Common myeloid progenitor, CD34-positive (primary cell): ENCODE measurements around the gene HOXD10.
A peak's percentile ranks its signal among the peaks of the same experiment; 100 is the strongest.

Experiments used
- CTCF ChIA-PET: fragments of 350-600 bp; sonication (Branson Sonifier 250); formaldehyde crosslinking; loops from one replicate; lab custom pipeline; 2021; ENCODE audit warnings: antibody characterized with exemption; lab: Charles Lee
- POLR2A ChIA-PET: fragments of 350-600 bp; sonication (Branson Sonifier 250); formaldehyde crosslinking; loops from one replicate; lab custom pipeline; 2021; ENCODE audit warnings: antibody characterized with exemption; lab: Charles Lee
- DNase-seq, 3 donors: peaks; one replicate each; pipeline versions ENCODE4 v3.0.0 to v3.0.0-alpha.2; 2013
- H3K27ac ChIP-seq, 2 experiments: 1 replicate in 1 of 2; 2 replicates in 1 of 2; pipeline ENCODE4 v1.7.0; 2013; ENCODE audit warnings: inconsistent platforms in 2 of 2, low read length in 2 of 2, mild to moderate bottlenecking in 2 of 2, low read depth in 1 of 2, moderate library complexity in 1 of 2; ENCODE audit not compliant: severe bottlenecking in 2 of 2, insufficient read depth in 1 of 2, poor library complexity in 1 of 2
- H3K27me3 ChIP-seq, 5 experiments: replicated peaks in 2 of 5; 1 replicate in 3 of 5; 2 replicates in 2 of 5; pipeline versions ENCODE4 v1.6.1 to v1.7.0; 2013; ENCODE audit warnings: low read length in 4 of 5, mild to moderate bottlenecking in 2 of 5, moderate library complexity in 2 of 5, inconsistent platforms in 1 of 5; ENCODE audit not compliant: insufficient read depth in 5 of 5, control insufficient read depth in 4 of 5
- H3K36me3 ChIP-seq, 4 experiments: 1 replicate in 2 of 4; 2 replicates in 2 of 4; pipeline versions ENCODE4 v1.6.1 to v1.7.0; 2013; ENCODE audit warnings: low read length in 3 of 4, control low read depth in 1 of 4, mild to moderate bottlenecking in 1 of 4; ENCODE audit not compliant: control insufficient read depth in 4 of 4, insufficient read depth in 4 of 4
- H3K4me1 ChIP-seq, 4 experiments: 1 replicate in 3 of 4; 2 replicates in 1 of 4; pipeline versions ENCODE4 v1.6.1 to v1.7.1; 2013; ENCODE audit warnings: low read length in 3 of 4, mild to moderate bottlenecking in 3 of 4, control low read depth in 1 of 4, inconsistent platforms in 1 of 4, moderate library complexity in 1 of 4; ENCODE audit not compliant: control insufficient read depth in 4 of 4, insufficient read depth in 4 of 4; ENCODE audit errors: control extremely low read depth in 1 of 4
- H3K4me3 ChIP-seq, 7 experiments: 1 replicate in 4 of 7; 2 replicates in 3 of 7; pipeline versions ENCODE4 v1.5.1 to v1.7.0; 2013; ENCODE audit warnings: mild to moderate bottlenecking in 7 of 7, low read length in 6 of 7, moderate library complexity in 6 of 7, inconsistent platforms in 2 of 7, low read depth in 2 of 7, control low read depth in 1 of 7; ENCODE audit not compliant: insufficient read depth in 4 of 7, control insufficient read depth in 1 of 7; ENCODE audit errors: extremely low read depth in 1 of 7
- H3K9me3 ChIP-seq, 5 experiments: 1 replicate in 4 of 5; 2 replicates in 1 of 5; pipeline versions ENCODE4 v1.6.1 to v1.7.1; 2013; ENCODE audit warnings: low read length in 4 of 5, mild to moderate bottlenecking in 2 of 5, inconsistent platforms in 1 of 5, low read depth in 1 of 5, moderate library complexity in 1 of 5; ENCODE audit not compliant: control insufficient read depth in 4 of 5, insufficient read depth in 2 of 5; ENCODE audit errors: control extremely low read depth in 1 of 5
- WGBS: methylation state at CpG from one replicate; pipeline ENCODE4 v1.1.5; 2013; ENCODE audit not compliant: insufficient coverage; 5-methylcytosine and 5-hydroxymethylcytosine counted together

HOXD10 gene

DNA sequence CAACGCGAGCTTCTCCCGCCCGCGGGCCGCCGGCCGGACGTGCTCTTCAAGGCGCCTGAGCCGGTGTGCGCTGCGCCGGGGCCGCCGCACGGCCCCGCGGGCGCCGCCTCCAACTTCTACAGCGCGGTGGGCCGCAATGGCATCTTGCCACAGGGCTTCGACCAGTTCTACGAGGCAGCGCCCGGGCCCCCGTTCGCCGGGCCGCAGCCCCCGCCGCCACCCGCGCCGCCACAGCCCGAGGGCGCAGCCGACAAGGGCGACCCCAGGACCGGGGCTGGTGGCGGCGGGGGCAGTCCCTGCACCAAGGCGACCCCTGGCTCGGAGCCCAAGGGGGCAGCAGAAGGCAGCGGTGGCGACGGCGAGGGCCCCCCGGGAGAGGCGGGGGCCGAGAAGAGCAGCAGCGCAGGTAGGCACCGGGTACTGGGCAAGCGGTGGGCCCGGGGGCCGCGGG is 8.8 kb upstream of the HOXD10 start:
- no peak for DNase-seq
- H3K4me3 ChIP-seq: no peak overlapping the region
- no peak overlapping the region for H3K27ac ChIP-seq
- POLR2A ChIA-PET: no interaction called here
- no peaks in the 10 kb centered on the region for H3K9me3 ChIP-seq
- no peaks in the 10 kb centered on the region for H3K36me3 ChIP-seq
- H3K27me3 ChIP-seq: peaks cover 25 to 99% (median 58%) of the 10 kb centered on the region in 5 experiments
- peaks cover 0 to 10% (median 8%) of the 10 kb centered on the region in 4 experiments for H3K4me1 ChIP-seq
- 3% methylated on average over 43 of the region's 59 CpGs for WGBS
- CTCF ChIA-PET: no interaction called here

DNA sequence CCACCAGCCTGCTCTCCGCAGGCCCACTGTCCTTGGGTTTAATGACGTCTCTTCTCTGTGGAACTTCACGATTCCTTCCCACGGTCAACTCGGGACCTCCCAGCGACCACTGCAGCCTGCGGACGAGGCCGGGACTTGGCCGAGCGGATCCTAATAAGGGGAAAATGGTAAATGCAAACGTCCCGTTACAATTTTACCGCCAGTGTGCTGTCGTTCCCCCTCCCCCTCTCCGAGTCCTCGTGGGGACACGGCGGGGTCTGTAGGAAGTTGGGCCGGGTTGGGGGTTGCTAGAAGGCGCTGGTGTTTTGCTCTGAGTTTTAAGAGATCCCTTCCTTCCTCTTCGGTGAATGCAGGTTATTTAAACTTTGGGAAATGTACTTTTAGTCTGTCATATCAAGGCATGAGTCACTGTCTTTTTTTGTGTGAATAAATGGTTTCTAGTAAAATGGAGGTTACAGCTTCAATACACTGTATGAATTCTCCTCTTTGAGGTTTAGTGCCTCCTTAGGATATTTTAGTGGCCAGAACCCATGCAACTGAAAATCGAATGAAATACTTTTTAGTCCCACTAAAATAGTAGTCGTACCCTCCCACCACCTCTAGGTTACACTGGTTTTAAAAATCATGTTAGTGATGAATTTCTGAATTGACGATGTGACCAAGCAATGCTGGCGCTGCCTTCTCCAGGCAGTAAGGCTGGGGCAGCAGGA is 7.2 kb upstream of the HOXD10 start:
- Histone ChIP-seq H3K27me3 (peaks cover 24 to 99% (median 57%) of the 10 kb centered on the region in 5 experiments), H3K9me3 (no peaks in the 10 kb centered on the region), H3K36me3 (no peaks in the 10 kb centered on the region), H3K4me1 (peaks cover 0 to 10% (median 8%) of the 10 kb centered on the region in 4 experiments), H3K27ac (no peak overlapping the region), H3K4me3 (no peak overlapping the region)
- ChIA-PET POLR2A (no interaction called here), CTCF (interaction anchor here (1.6 to 3.6 kb wide), 5 partner anchors 7 to 1039 kb away, joined by 4 to 27 read pairs (median 12); partner anchors contain the start of gene HOXD9)
- WGBS: 6% methylated on average over 20 of the region's 26 CpGs
- DNase-seq: no peak

DNA sequence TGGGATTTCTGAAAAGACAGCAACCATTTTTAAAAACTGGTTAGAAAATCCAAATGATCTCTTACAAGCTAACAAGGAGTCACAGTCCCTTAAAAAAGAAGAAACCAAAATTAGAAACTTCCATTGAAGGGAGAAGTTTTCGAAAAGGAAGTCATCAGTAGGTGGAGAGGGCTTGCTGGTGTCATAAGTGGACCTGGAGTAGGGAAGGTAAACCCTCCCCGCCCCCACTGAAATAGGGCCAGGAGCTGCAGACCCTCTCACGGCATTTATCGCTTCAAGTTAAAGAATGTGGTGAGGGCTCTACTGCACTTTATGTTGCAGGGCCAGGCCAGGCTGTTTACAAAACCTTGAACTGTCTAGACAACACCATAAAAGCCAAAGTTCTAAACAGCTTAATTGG is 6.6 kb upstream of the HOXD10 start:
- no peak overlapping the region for H3K4me3 ChIP-seq

DNA sequence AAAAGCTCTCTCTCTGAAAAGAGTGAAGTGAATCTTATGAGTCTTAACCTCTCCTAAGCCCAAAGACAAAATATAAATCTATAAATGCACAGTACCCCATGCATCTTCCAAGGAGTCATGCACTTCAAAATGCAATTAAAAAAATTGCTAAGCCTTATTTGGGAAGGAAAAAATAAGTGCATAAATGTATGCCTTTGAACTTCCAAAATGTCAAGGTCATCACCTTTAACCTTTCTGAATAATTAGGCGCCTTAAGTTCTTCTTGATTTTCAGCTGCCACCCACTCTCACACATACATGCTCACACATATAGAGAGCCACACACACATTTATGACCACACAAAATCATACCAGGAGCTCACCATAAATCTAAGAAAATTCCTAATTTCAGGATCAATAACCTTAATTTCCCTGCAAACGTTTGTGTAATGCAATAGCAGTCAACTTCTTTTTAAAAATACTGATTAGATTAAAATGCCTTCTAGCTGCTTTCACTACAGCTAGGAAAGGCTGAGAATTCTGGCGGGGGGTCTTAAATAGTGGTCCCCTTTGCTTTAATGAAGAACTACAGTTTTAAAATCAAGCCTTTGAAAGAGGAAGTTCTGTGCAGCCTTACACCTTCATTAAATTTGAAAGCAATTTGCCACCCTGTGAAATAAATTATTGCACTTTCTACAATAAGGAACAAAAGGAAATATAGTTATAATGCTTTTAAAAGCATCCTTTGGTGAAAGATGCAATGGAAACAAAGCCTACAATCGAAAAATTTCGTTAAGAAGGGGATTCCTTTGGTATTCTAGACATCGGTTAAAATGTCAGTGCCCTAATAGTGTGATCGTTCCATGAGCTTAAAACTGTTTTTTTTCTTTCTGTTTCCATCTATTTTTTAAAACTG is 5.9 kb upstream of the HOXD10 start:
- Histone ChIP-seq H3K4me1 (peaks cover 0 to 10% (median 6%) of the 10 kb centered on the region in 4 experiments), H3K36me3 (no peaks in the 10 kb centered on the region), H3K4me3 (no peak overlapping the region), H3K27me3 (peaks cover 29 to 99% (median 69%) of the 10 kb centered on the region in 5 experiments), H3K9me3 (peaks cover 0 to 3% (median 0%) of the 10 kb centered on the region in 5 experiments), H3K27ac (no peak overlapping the region)
- POLR2A ChIA-PET: interaction anchor here (0.6 to 1.2 kb wide), 2 partner anchors 9 to 911 kb away, joined by 3 to 5 read pairs; no protein-coding TSS in a partner anchor
- CTCF ChIA-PET: interaction anchor here (0.7 to 3.6 kb wide), 21 partner anchors 9 to 1038 kb away, joined by 3 to 27 read pairs (median 4); partner anchors contain the start of gene HOXD9
- peak in 1 of 3 donors; percentile 45 for DNase-seq
- 21% methylated on average over 5 of the region's 7 CpGs for WGBS

More for the DNA sequence above, 6.6 kb upstream of the HOXD10 start:
- WGBS: 10% methylated on average over 3 of the region's 4 CpGs
- POLR2A ChIA-PET: no interaction called here
- CTCF ChIA-PET: interaction anchor here (0.7 to 3.6 kb wide), 12 partner anchors 8 to 1038 kb away, joined by 3 to 27 read pairs (median 6); partner anchors contain the start of gene HOXD9
- Histone ChIP-seq H3K36me3 (no peaks in the 10 kb centered on the region), H3K9me3 (peaks cover 0 to 3% (median 0%) of the 10 kb centered on the region in 5 experiments), H3K27ac (no peak overlapping the region), H3K27me3 (peaks cover 25 to 99% (median 63%) of the 10 kb centered on the region in 5 experiments), H3K4me1 (peaks cover 0 to 10% (median 6%) of the 10 kb centered on the region in 4 experiments)
- DNase-seq: no peak

DNA sequence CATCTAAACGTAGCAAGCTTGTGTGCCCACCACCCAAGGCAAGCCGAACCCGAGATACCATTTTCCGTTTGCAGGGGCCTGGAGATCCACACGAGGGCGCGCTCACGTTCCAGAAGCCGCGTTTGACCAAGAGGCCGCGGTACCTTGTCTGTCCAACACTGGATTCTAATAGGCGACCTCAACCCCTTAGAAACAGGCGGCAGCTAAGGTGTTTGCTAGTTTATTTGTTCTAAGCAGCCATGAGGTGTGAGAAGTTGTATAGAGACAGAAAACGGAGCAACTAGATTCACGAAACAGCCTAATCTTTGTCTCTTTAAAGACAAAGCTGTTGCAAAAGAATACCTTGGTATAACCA is 5.3 kb upstream of the HOXD10 start:
- no peaks in the 10 kb centered on the region for H3K36me3 ChIP-seq
- DNase-seq: peak; percentile 62 to 66 (median 65)
- H3K4me3 ChIP-seq: no peak overlapping the region
- peaks cover 0 to 10% (median 6%) of the 10 kb centered on the region in 4 experiments for H3K4me1 ChIP-seq
- WGBS: 0% methylated on average over 5 of the region's 16 CpGs
- ChIA-PET POLR2A (interaction anchor here (1.2 kb wide), 1 partner anchor 9 kb away, joined by 3 read pairs; no protein-coding TSS in a partner anchor), CTCF (interaction anchor here (0.9 to 3.6 kb wide), 18 partner anchors 9 to 1037 kb away, joined by 3 to 27 read pairs (median 4); partner anchors contain the start of gene HOXD9)
- H3K9me3 ChIP-seq: peaks cover 0 to 3% (median 0%) of the 10 kb centered on the region in 5 experiments
- no peak overlapping the region for H3K27ac ChIP-seq
- peaks cover 27 to 99% (median 70%) of the 10 kb centered on the region in 5 experiments for H3K27me3 ChIP-seq

DNA sequence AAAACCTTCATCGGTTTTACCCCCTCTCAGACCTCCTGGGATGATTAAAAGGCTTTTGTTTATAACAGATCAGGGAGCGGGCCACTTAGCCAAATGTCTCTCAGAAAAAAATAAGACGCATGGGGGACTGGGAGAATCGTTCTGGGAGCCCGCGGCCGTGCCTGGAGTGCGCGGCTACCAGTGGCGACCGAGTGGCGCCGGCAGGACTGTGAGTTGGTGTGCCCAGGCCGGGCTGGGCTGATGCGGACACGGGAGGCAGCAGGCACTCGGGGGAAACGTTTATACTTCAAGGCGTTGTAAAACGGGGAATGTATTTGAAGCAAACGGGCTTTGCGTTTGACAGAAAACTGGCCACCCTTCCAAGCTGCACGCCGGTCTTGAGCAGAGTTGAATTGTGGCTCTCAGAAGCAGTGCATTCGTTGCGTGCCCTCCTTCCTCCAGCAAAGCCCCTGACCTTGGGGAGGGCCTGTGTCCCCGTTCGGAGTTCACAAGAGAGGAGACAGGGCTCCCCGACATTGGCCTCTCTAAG is 4.7 kb upstream of the HOXD10 start:
- 8% methylated on average over 28 of the region's 29 CpGs for WGBS
- ChIA-PET POLR2A (interaction anchor here (1.2 kb wide), 1 partner anchor 8 kb away, joined by 3 read pairs; no protein-coding TSS in a partner anchor), CTCF (interaction anchor here (1.2 to 3.6 kb wide), 8 partner anchors 8 to 741 kb away, joined by 3 to 27 read pairs (median 12); partner anchors contain the start of gene HOXD9)
- Histone ChIP-seq H3K4me3 (no peak overlapping the region), H3K36me3 (no peaks in the 10 kb centered on the region), H3K27me3 (peaks cover 29 to 99% (median 75%) of the 10 kb centered on the region in 5 experiments), H3K27ac (no peak overlapping the region), H3K4me1 (peaks cover 0 to 8% (median 5%) of the 10 kb centered on the region in 4 experiments), H3K9me3 (peaks cover 0 to 7% (median 0%) of the 10 kb centered on the region in 5 experiments)
- DNase-seq: no peak
